ENCODE results near the gene CBR1.

- TF ChIP-seq CTCF (IDR thresholded peaks at IDR 0.05) (no peak), POLR2A (IDR thresholded peaks at IDR 0.05) (no peak), POLR2AphosphoS5 (IDR thresholded peaks at IDR 0.05) (no peak)
Measured at GRCh38 chr21:36047139-36047538, 22.7 kb upstream of the CBR1 start.
